ENCODE measurements around the gene USE1. TPM values are rescaled to one million over a fixed set of nuclear protein-coding genes. Genes with fewer than 3 reads are reported as not detected.

Gene USE1
- total RNA-seq, 1 experiment from 2014 or later, result 6.9 TPM

DNA sequence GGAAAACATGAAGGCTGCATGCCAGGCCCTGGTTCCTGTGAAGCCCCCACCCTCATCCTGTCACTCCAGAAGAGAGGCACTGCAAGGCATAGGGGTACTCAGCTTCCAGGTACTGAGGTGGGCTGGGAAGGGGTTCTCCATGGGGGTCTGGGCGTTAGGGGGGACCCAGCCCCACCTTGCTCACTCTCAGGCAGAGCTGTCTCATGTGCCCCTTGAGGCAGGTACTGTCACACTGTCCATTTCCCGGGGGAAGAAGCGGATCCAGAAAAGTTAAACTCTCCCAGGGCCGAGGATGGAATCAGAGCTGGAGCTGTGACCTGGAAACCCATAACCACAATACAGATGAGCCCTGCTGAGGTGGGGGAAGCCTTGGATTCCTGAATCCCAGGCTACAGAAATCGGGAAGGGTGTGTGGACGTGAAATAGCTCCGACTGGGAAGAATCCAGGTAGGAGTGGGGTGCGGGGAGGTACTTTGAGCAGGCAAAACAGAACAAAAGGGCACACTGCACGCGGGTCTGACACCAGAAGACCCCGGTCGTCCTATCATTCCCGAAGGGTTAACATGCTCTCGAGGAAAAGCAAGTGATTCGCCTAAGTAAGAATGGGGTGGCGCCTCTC, 540 bp upstream of the USE1 start:
- Histone ChIP-seq H3K4me3 (ENCODE audit: insufficient read depth, low read depth, low read length) (peak overlapping the region; percentile 62), H3K27me3 (ENCODE audit: control insufficient read depth, insufficient read depth, low read length) (no peaks in the 10 kb centered on the region), H3K36me3 (replicated peaks; ENCODE audit: control insufficient read depth, insufficient read depth, low read length) (peaks cover 4% of the 10 kb centered on the region)
- peak; percentile 66 for DNase-seq

DNA sequence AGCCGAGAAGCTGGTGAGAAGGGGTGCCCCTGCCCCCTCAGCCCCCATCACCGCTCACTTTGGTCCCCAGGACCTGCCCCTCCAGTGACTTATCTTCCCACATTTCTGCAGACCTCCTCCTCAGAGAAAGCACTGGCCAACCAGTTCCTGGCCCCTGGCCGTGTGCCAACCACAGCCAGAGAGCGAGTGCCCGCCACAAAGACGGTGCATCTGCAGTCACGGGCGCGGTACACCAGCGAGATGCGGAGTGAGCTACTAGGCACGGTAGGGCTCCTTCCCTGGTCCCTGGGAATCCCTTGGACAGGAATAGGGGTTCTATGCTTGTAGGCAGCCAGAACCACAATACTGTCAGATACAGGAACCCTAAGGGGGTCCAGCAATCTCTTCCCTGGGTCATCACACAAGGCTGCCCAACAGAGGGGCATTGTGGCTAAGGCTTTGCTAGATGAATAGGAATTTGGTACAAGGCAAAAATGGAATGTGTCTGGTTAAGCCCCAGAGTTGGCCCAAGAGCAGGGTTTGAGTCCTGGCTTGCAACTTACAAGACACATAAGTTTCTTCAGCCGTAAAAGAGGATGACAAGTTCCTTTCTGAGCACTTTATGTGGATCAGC, 1.0 kb downstream of the USE1 start:
- Histone ChIP-seq H3K4me3 (ENCODE audit: insufficient read depth, low read depth, low read length) (peak overlapping the region; percentile 62), H3K36me3 (replicated peaks; ENCODE audit: control insufficient read depth, insufficient read depth, low read length) (peaks cover 3% of the 10 kb centered on the region), H3K27me3 (ENCODE audit: control insufficient read depth, insufficient read depth, low read length) (no peaks in the 10 kb centered on the region)
- DNase-seq, result peak; percentile 28

DNA sequence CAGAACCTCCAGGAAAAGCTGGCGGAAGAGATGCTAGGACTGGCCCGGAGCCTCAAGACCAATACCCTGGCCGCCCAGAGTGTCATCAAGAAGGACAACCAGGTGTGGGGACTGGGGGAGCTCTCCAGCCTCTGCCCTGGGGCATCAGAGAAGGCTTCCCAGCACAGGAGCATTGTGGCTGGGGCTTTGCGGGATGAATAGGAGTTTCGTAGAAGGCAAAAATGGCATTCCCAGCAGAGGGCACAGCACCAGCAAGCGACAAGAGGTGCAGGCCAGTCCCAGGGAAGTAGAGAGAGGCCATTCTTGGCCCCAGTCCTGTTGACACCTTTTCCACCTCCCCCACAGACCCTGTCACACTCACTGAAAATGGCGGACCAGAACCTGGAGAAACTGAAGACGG, 4.1 kb downstream of the USE1 start:
- no peak overlapping the region for H3K4me3 ChIP-seq (ENCODE audit: insufficient read depth, low read depth, low read length)
- no peaks in the 10 kb centered on the region for H3K27me3 ChIP-seq (ENCODE audit: control insufficient read depth, insufficient read depth, low read length)
- no peak for DNase-seq
- peaks cover 3% of the 10 kb centered on the region for H3K36me3 ChIP-seq (replicated peaks; ENCODE audit: control insufficient read depth, insufficient read depth, low read length)

DNA sequence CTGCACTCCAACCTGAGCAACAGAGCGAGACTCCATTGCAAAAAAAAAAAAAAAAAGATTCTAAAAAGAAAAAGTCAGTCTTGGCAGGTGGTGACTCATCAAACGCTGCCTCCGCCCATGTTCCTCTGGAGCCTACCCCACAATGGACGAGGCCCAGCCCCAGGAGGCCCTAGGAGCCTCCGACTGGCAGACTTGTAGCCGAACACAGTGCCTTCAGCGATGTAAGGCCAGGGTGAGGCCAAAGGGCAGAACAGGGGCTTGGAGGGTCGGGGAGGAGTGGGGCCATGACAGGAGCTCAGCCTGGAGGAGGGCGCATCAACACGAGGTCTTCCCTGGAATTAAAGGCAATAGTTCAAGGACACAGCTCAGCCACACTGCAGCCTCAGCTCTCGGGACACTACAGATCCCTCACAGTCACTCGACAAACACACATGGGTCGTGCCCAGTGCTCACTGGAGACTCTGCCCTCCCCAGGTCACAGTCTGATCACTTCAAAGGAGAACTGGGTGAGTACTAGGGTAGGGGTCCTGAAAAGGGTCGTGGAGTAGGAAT, 5.1 kb downstream of the USE1 start:
- H3K4me3 ChIP-seq (ENCODE audit: insufficient read depth, low read depth, low read length), result no peak overlapping the region
- peaks cover 3% of the 10 kb centered on the region for H3K36me3 ChIP-seq (replicated peaks; ENCODE audit: control insufficient read depth, insufficient read depth, low read length)
- DNase-seq, result no peak
- H3K27me3 ChIP-seq (ENCODE audit: control insufficient read depth, insufficient read depth, low read length), result no peaks in the 10 kb centered on the region

DNA sequence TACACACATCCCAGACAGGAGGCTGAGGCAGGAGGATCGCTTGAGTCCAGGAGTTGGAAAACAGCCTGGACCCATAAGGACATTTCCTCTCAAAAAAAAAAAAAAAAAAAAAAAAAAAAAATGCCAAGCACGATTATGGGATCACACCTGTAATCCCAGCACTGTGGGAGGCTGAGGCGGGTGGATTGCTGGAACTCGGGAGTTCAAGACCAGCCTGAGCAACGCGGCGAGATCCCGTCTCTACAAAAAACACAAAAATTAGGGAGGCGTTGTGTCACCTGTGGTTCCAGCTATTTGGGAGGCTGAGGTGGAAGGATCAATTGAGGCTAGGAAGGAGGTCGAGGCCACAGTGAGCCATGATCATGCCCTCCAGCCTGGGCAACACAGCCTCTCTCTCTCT, 9.9 kb downstream of the USE1 start:
- H3K27me3 ChIP-seq (ENCODE audit: control insufficient read depth, insufficient read depth, low read length), result no peaks in the 10 kb centered on the region
- H3K36me3 ChIP-seq (replicated peaks; ENCODE audit: control insufficient read depth, insufficient read depth, low read length), result peaks cover 4% of the 10 kb centered on the region
- DNase-seq, result no peak
- H3K4me3 ChIP-seq (ENCODE audit: insufficient read depth, low read depth, low read length), result no peak overlapping the region

DNA sequence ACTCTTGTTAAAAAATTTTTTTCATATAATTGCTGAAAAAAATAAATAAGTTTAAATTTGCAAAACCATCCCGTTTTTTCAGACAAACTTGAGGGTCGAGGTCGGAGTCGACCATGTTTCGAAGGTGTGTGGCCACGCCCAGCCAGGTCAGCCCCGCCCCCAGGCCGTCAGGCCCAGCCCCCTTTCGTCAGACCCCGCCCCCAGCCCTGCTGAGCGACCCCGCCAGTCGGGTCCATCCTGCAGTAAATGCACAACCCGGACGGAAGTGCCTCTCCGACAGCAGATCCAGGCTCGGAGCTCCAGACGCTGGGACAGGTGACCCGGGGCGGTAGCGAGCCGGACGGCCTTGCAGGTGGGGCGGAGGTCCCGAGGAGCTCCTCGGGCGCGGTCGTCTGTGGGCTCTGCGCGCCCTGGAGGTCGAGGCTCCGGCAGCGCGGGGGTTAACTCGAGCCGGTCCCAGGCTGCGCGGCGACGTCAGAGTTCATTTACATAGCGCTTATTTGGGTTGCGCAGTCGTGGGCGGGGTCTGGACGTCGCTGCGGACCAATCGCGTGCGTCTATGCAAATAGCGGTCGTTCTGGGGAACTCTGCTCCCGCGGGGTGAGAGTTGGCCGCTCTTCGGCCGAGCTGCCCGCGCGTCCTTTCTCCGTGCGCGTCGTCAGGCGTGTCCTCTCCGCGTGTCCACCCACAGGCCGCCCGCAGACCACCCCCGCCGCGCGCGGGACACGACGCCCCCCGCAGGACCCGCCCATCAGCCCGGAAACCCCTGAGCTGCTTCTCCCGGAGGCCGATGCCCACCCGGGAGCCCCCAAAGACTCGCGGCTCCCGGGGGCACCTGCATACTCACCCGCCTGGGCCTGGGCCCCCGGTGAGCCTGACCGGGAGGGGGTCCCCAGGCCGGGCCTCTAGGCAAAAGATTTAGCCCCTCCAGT, 11.1 kb downstream of the USE1 start, which contains the start of gene OCEL1:
TSS of gene OCEL1 (plus strand) at position 225 of the 932 bp plus-strand sequence. CDS start at position 247, 22 bp downstream.
- H3K36me3 ChIP-seq (replicated peaks; ENCODE audit: control insufficient read depth, insufficient read depth, low read length), result peaks cover 4% of the 10 kb centered on the region
- peak; percentile 98 for DNase-seq

DNA sequence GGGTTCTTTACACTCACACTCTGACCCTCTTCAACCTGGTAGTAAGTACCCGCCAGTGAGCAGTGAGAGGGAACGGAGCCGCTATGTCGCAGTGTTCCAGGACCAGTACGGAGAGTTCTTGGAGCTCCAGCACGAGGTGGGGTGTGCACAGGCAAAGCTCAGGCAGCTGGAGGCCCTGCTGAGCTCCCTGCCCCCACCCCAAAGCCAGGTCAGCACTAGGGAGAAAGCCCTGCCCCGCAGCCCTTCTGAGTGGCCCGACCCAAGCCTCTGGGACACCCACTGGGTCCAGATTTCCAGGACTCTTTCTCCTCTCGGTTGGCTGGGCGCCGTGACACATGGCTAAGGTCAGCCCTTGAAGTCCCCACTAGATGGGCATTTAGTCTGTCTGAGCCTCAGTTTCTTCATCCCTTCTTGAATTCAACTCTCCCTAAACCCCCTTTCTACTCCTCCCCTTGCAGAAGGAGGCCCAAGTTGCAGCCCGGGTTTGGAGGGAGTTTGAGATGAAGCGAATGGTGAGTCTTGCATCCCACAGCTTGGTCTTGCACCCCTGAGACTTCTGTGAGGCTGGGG, 12.7 kb downstream of the USE1 start:
- Histone ChIP-seq H3K4me3 (ENCODE audit: insufficient read depth, low read depth, low read length) (no peak overlapping the region), H3K36me3 (replicated peaks; ENCODE audit: control insufficient read depth, insufficient read depth, low read length) (peaks cover 10% of the 10 kb centered on the region), H3K27me3 (ENCODE audit: control insufficient read depth, insufficient read depth, low read length) (no peaks in the 10 kb centered on the region)
- no peak for DNase-seq

More for the DNA sequence above, 11.1 kb downstream of the USE1 start, which contains the start of gene OCEL1:
- no peaks in the 10 kb centered on the region for H3K27me3 ChIP-seq (ENCODE audit: control insufficient read depth, insufficient read depth, low read length)
- H3K4me3 ChIP-seq (ENCODE audit: insufficient read depth, low read depth, low read length), result peak within 1 kb of the TSS; percentile 83

DNA sequence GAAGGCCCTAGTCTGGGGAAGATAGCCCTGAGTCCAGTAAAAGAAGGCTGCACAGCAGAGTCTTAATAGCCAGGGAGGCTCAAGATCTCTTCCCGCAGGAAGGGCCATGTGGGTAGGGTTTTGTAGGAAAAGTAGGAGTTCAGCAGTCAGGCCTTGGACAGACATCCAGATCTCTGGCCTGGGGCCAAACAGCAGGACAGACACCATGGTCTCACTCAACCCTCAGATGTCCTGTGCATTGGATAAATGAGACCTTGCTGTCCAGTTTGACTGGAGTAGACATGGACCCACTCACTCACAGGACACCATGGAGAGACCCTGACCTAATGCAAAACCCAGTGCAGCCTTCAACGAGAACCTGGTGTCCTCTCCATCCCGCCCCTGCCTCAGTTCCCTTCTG, 14.7 kb downstream of the USE1 start:
- DNase-seq, result no peak
- no peak overlapping the region for H3K4me3 ChIP-seq (ENCODE audit: insufficient read depth, low read depth, low read length)
- H3K27me3 ChIP-seq (ENCODE audit: control insufficient read depth, insufficient read depth, low read length), result no peaks in the 10 kb centered on the region
- peaks cover 11% of the 10 kb centered on the region for H3K36me3 ChIP-seq (replicated peaks; ENCODE audit: control insufficient read depth, insufficient read depth, low read length)

DNA sequence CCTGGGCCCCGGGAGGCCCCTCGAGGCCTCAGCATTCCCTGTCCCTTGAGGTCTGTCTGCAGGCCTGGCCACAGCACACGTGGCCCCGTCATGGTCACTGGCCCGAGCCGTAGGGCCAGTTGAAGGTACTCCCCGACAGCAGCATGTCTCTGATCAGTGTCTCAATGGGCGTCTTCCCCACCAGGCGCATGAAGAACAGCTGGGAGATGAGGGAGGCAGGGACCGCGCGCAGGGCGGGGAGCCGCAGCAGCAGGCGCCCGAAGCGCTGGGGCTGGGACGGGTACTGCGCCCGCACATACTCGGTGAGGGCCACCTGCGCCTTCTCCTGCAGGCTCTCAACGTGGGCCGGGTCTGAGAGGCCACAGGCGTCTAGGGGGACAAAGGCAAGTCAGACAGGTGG, 17.1 kb downstream of the USE1 start:
- DNase-seq, result no peak
- H3K27me3 ChIP-seq (ENCODE audit: control insufficient read depth, insufficient read depth, low read length), result no peaks in the 10 kb centered on the region

DNA sequence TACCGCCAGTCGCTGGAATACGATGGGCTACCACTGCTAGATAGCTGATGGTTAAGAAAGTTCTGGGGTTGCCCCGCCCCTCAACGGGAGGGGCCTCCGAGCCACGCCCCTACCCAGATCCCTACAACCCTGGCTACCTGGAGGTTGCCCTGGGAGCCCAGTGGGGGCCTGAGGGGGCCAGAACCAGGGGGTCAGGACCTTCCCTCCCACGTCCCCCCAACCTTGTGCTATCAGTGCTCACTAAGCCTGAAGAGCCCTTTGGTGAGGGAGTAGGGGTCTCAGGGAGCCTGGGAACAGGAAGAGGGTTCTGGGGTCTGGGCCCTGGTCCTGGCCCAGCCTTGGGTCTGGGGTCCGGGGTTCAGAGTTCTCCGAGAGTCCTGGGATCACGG, 19.7 kb downstream of the USE1 start:
- no peaks in the 10 kb centered on the region for H3K27me3 ChIP-seq (ENCODE audit: control insufficient read depth, insufficient read depth, low read length)
- peak; percentile 94 for DNase-seq
- peaks cover 14% of the 10 kb centered on the region for H3K36me3 ChIP-seq (replicated peaks; ENCODE audit: control insufficient read depth, insufficient read depth, low read length)
- H3K4me3 ChIP-seq (ENCODE audit: insufficient read depth, low read depth, low read length), result peak overlapping the region; percentile 88

More for the DNA sequence above, 17.1 kb downstream of the USE1 start:
- Histone ChIP-seq H3K4me3 (ENCODE audit: insufficient read depth, low read depth, low read length) (no peak overlapping the region), H3K36me3 (replicated peaks; ENCODE audit: control insufficient read depth, insufficient read depth, low read length) (peaks cover 11% of the 10 kb centered on the region)

DNA sequence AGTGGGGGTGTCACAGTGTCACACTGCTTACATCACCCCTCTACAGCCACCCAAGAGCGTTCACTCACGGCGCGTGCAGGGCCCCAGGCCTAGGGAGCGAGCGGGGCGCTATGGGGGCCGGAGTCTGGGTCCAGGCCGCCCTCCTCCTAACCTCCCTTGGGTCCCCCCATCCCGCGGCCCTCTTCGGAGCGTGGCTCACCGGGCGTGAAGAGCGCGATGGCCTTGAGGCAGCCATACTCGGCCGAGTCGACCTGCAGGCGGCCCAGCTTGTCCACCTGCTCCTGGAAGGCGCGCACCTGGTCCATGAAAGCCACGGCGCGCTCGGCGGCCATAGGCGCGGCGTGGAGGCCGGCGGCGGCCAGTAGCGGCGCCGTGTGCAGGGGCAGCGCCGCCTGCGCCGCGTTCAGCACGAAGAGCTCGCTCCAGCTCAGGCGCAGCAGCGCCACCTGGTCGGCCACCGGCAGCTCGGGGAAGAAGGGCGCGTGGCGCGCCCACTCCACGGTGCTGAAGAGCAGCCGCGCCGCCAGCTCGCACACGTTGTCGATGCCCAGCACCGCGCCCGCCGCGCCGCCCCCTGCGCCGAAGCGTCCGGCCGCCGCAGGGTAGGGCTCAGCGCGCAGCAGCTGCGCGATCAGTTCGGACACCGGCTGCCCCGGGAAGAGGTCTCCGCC, 20.3 kb downstream of the USE1 start:
- DNase-seq, result peak; percentile 83
- peaks cover 13% of the 10 kb centered on the region for H3K36me3 ChIP-seq (replicated peaks; ENCODE audit: control insufficient read depth, insufficient read depth, low read length)
- H3K4me3 ChIP-seq (ENCODE audit: insufficient read depth, low read depth, low read length), result peak overlapping the region; percentile 88

DNA sequence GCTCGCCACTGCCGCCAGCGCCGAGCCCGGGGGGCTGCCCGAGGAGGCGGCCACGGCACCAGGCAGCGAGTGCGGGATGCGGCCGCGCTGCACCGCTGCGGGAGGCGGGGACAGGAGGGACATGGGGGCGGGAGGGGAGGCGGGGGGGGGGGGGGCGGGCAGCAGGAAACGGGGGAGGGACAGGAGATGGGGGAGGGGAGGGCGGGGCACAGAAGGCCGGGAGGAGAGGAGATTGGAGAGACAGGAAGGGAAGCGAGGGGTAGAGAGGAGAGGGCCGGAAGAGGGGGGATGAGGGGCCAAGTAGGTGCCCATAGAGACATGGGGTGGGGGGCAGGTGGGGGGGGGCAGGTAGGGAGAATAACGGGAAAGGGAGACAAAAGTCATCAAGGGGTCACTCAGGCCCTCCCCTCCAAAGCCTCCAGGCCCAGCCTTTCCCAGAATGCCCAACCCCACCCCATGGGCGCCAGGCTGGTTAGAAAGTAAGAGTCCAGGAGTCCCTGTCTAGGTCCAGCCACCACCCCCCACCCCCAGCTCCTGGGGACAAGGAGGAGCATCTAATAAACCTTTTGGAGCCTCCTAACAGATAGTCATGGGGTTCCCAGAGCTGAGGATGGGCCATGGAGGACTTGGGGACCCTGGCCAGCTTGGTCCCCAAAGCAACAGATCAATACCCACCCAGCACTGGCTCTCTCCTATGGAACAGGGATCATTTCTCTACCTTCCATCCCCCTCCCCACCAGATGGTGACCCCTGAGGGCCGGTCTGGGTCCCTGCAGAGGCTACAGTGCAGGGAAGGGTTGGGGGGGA, 21.0 kb downstream of the USE1 start:
- H3K36me3 ChIP-seq (replicated peaks; ENCODE audit: control insufficient read depth, insufficient read depth, low read length), result peaks cover 14% of the 10 kb centered on the region
- H3K27me3 ChIP-seq (ENCODE audit: control insufficient read depth, insufficient read depth, low read length), result no peaks in the 10 kb centered on the region
- peak; percentile 94 for DNase-seq
- peak overlapping the region; percentile 88 for H3K4me3 ChIP-seq (ENCODE audit: insufficient read depth, low read depth, low read length)

More for the DNA sequence above, 20.3 kb downstream of the USE1 start:
- H3K27me3 ChIP-seq (ENCODE audit: control insufficient read depth, insufficient read depth, low read length), result no peaks in the 10 kb centered on the region

DNA sequence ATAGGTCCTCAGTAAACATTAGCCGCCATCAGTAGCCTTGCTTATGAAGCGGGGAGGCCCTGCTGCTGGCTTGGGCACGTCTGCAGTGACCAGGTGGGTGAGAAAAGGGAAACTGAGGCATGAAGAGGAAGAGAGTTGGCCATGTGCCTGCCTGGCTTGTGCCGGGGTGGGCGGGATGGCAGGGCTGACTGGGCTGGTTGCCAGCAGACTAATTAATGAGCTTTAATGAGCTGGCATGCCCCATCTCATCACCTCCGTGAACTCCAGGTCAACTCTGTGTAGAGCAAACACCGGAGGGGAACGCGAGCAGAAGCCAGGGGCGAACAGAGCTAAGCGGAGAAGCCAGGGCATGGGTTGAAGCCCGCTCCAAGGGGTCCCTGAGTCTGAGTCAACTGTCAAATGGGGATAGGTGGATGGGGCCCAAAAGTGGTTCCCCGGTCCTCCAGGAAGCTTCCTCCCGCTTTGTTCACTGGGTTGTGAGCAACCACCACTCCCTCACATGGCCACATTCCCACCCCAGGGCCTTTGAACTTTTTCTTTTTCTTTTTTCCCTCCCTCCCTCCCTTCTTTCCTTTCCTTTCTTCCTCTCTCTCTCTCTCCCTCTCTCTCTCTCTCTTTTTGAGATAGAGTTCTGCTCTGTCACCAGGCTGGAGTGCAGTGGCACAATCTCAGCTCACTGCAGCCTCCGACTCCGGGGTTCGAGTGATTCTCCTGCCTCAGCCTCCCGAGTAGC, 21.8 kb downstream of the USE1 start:
- DNase-seq, result peak; percentile 42
- no peaks in the 10 kb centered on the region for H3K27me3 ChIP-seq (ENCODE audit: control insufficient read depth, insufficient read depth, low read length)
- peaks cover 11% of the 10 kb centered on the region for H3K36me3 ChIP-seq (replicated peaks; ENCODE audit: control insufficient read depth, insufficient read depth, low read length)
- no peak overlapping the region for H3K4me3 ChIP-seq (ENCODE audit: insufficient read depth, low read depth, low read length)

Measured in H7 (cell line).